K562 (cell line): Measurements from ENCODE around the gene DBNDD1. TPM values are rescaled to one million over a fixed set of nuclear protein-coding genes. Genes with fewer than 3 reads are reported as not detected.

ENCODE experiments used
- AFF1 ChIP-seq, 2 experiments: fragments of 450-650 bp; IDR thresholded peaks; 2 replicates each; pipeline ENCODE4 v1.6.1; 2018; ENCODE audit warnings: mild to moderate bottlenecking in 2 of 2, low read depth in 1 of 2; ENCODE audit not compliant: partially characterized antibody in 2 of 2
- CREM ChIP-seq: IDR thresholded peaks from 2 replicates; pipeline ENCODE4 v1.6.1; 2014; ENCODE audit warnings: antibody characterized with exemption, low read depth
- EP300 ChIP-seq: IDR thresholded peaks from 2 replicates; pipeline ENCODE4 v1.6.1; 2012; ENCODE audit warnings: low read length, improper control_type of control experiment
- ETV1 ChIP-seq: fragments of 450-650 bp; conservative IDR thresholded peaks from 2 replicates; pipeline ENCODE4 v1.6.1; 2016; ENCODE audit warnings: missing genetic modification characterization, control low read depth, low read depth, missing compliant biosample characterization
- ILF3 ChIP-seq: fragments of 450-650 bp; IDR thresholded peaks from 2 replicates; pipeline ENCODE4 v1.6.1; 2018; ENCODE audit warnings: antibody characterized with exemption, mild to moderate bottlenecking, moderate library complexity, borderline replicate concordance
- NCOR1 ChIP-seq: fragments of 450-650 bp; IDR thresholded peaks from 2 replicates; pipeline ENCODE4 v1.6.1; 2016; ENCODE audit warnings: mild to moderate bottlenecking, moderate library complexity
- ZNF263 ChIP-seq: sonication (generic); formaldehyde crosslinking; IDR thresholded peaks from 2 replicates; pipeline ENCODE4 v1.8.0; 2022; ENCODE audit warnings: mild to moderate bottlenecking, missing genetic modification reagents, borderline replicate concordance
- ZNF592 ChIP-seq: fragments of 450-650 bp; IDR thresholded peaks from 2 replicates; pipeline ENCODE4 v1.6.1; 2017; ENCODE audit warnings: antibody characterized with exemption, mild to moderate bottlenecking
- polyA plus RNA-seq, 8 experiments: library from polyadenylated mRNA; depleted of rRNA in 4 of 8; stranded (reverse) in 5 of 8; unstranded in 3 of 8; fragments of >200 nt; fragmentation: Nextera tagmentation in 2 of 8; fragmentation: Illumina TruSeq in 1 of 8; extraction: Ambion mirVana in 2 of 8; extraction: Trizol in 1 of 8; gene quantifications; 2 replicates each; pipeline versions ENCODE4 v1.2.1 to v1.2.3, GENCODE V29; 2011 to 2014; ENCODE audit warnings: inconsistent platforms in 1 of 8, missing spikeins in 1 of 8
- total RNA-seq, 7 experiments: library from RNA; depleted of rRNA in 6 of 7; stranded (reverse); fragments of >200 nt in 6 of 7; fragmentation: Illumina TruSeq in 2 of 7; extraction: Trizol in 2 of 7; gene quantifications; 2 replicates each; pipeline versions ENCODE4 v1.2.1 to v1.2.3, GENCODE V29; 2011 to 2021; ENCODE audit warnings: low replicate concordance in 1 of 7
- TF ChIP-seq, protein P1 (sequence below), 2 experiments: fragments of 450-650 bp in 1 of 2; sonication (generic) in 1 of 2; formaldehyde crosslinking in 1 of 2; IDR thresholded peaks; 2 replicates each; pipeline versions ENCODE4 v1.7.1 to v1.9.0; 2016 to 2022; ENCODE audit warnings: inconsistent platforms in 1 of 2, mild to moderate bottlenecking in 1 of 2, missing genetic modification reagents in 1 of 2

The DBNDD1 gene
- total and polyA plus RNA-seq, 9 of the 15 experiments (the other 6 are each of a cell fraction or from before 2014, with no cell fraction given): 0.55 to 13.0 (median 5.8) TPM

- TF ChIP-seq NCOR1 (peak; percentile 26; the same call in 1 of the 2 replicates), AFF1 (IDR thresholded peaks at IDR 0.05; ENCODE audit: low read depth in 1 of 2, partially characterized antibody in 2 of 2) (peak in 1 of 2 experiments; percentile 32), ETV1 (peak; percentile 74), CREM (peak; percentile 49; the same call in 1 of the 2 replicates), ILF3 (no peak), ZNF263 (peak; percentile 84), EP300 (peak; percentile 44; the same call in 1 of the 2 replicates), ZNF592 (0 out of 2 replicates have a peak, but pooled peaks have one; percentile 28)
- TF ChIP-seq, protein P1, sequence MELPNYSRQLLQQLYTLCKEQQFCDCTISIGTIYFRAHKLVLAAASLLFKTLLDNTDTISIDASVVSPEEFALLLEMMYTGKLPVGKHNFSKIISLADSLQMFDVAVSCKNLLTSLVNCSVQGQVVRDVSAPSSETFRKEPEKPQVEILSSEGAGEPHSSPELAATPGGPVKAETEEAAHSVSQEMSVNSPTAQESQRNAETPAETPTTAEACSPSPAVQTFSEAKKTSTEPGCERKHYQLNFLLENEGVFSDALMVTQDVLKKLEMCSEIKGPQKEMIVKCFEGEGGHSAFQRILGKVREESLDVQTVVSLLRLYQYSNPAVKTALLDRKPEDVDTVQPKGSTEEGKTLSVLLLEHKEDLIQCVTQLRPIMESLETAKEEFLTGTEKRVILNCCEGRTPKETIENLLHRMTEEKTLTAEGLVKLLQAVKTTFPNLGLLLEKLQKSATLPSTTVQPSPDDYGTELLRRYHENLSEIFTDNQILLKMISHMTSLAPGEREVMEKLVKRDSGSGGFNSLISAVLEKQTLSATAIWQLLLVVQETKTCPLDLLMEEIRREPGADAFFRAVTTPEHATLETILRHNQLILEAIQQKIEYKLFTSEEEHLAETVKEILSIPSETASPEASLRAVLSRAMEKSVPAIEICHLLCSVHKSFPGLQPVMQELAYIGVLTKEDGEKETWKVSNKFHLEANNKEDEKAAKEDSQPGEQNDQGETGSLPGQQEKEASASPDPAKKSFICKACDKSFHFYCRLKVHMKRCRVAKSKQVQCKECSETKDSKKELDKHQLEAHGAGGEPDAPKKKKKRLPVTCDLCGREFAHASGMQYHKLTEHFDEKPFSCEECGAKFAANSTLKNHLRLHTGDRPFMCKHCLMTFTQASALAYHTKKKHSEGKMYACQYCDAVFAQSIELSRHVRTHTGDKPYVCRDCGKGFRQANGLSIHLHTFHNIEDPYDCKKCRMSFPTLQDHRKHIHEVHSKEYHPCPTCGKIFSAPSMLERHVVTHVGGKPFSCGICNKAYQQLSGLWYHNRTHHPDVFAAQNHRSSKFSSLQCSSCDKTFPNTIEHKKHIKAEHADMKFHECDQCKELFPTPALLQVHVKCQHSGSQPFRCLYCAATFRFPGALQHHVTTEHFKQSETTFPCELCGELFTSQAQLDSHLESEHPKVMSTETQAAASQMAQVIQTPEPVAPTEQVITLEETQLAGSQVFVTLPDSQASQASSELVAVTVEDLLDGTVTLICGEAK (IDR thresholded peaks at IDR 0.05): peak; percentile 61
- TF ChIP-seq, protein P1 (CRISPR knock-in tag; IDR thresholded peaks at IDR 0.05): no peak
These were observed 38.5 kb upstream of the DBNDD1 start (continued) for GRCh38 chr16:90057738-90058173.
